Measurements from ENCODE around the gene THSD7B.
"Not testable (repeated sequence)": the region's sequence is repeated elsewhere in the genome, so short reads cannot be mapped to it uniquely, and the experiment has no call there.

Gene THSD7B

GRCh38 chr2:137049518-137049917 is 284.2 kb downstream of the THSD7B start:
- no peak for DNase-seq (ENCODE audit: low read depth)

GRCh38 chr2:137050949-137051348 is 285.6 kb downstream of the THSD7B start:
- DNase-seq (ENCODE audit: low read depth), result no peak

- no peak for DNase-seq (ENCODE audit: low read depth)
These were observed 286.5 kb downstream of the THSD7B start for GRCh38 chr2:137051778-137052398.

GRCh38 chr2:137056704-137057103 is 291.4 kb downstream of the THSD7B start:
- DNase-seq (ENCODE audit: low read depth), result no peak

GRCh38 chr2:137076111-137076765 is 310.9 kb downstream of the THSD7B start:
- not testable (repeated sequence) for DNase-seq (ENCODE audit: low read depth)

GRCh38 chr2:137091704-137092103 is 326.4 kb downstream of the THSD7B start:
- no peak for DNase-seq (ENCODE audit: low read depth)

- DNase-seq (ENCODE audit: low read depth), result no peak
These were observed 327.8 kb downstream of the THSD7B start for GRCh38 chr2:137093116-137093515.

GRCh38 chr2:137096187-137096586 is 330.8 kb downstream of the THSD7B start:
- DNase-seq (ENCODE audit: low read depth), result no peak

- no peak for DNase-seq (ENCODE audit: low read depth)
These were observed 331.3 kb downstream of the THSD7B start for GRCh38 chr2:137096693-137097092.

- DNase-seq (ENCODE audit: low read depth), result not testable (repeated sequence)
These were observed 336.5 kb downstream of the THSD7B start for GRCh38 chr2:137101814-137102213.

- no peak for DNase-seq (ENCODE audit: low read depth)
These were observed 342.6 kb downstream of the THSD7B start for GRCh38 chr2:137107904-137108303.

- DNase-seq (ENCODE audit: low read depth), result no peak
These were observed 346.6 kb downstream of the THSD7B start for GRCh38 chr2:137111896-137112295.

GRCh38 chr2:137115081-137115794 is 349.9 kb downstream of the THSD7B start:
- no peak for DNase-seq (ENCODE audit: low read depth)

GRCh38 chr2:137115795-137116089 is 350.4 kb downstream of the THSD7B start:
- DNase-seq (ENCODE audit: low read depth), result no peak

- DNase-seq (ENCODE audit: low read depth), result no peak
These were observed 352.0 kb downstream of the THSD7B start for GRCh38 chr2:137117385-137117784.

GRCh38 chr2:137118140-137118539 is 352.8 kb downstream of the THSD7B start:
- DNase-seq (ENCODE audit: low read depth), result no peak

- no peak for DNase-seq (ENCODE audit: low read depth)
These were observed 357.9 kb downstream of the THSD7B start for GRCh38 chr2:137123226-137123625.

GRCh38 chr2:137133225-137133624 is 367.9 kb downstream of the THSD7B start:
- no peak for DNase-seq (ENCODE audit: low read depth)

GRCh38 chr2:137138263-137138662 is 372.9 kb downstream of the THSD7B start:
- DNase-seq (ENCODE audit: low read depth), result no peak

GRCh38 chr2:137151731-137152130 is 386.4 kb downstream of the THSD7B start:
- no peak for DNase-seq (ENCODE audit: low read depth)

- DNase-seq (ENCODE audit: low read depth), result no peak
These were observed 389.6 kb downstream of the THSD7B start for GRCh38 chr2:137154946-137155345.

- no peak for DNase-seq (ENCODE audit: low read depth)
These were observed 390.2 kb downstream of the THSD7B start for GRCh38 chr2:137155356-137156104.
